Osteoblast (primary cell): ENCODE data around the gene PRR4. TPM values are rescaled to one million over a fixed set of nuclear protein-coding genes. Genes with fewer than 3 reads are reported as not detected.

Experiments
- DNase-seq: peaks from one replicate; pipeline ENCODE4 v3.0.0; 2011; ENCODE audit warnings: low spot score, mixed read lengths; ENCODE audit not compliant: insufficient read length; ENCODE audit errors: missing footprints
- H2AFZ ChIP-seq: 2 replicates; pipeline ENCODE4 v1.6.0; 2011; ENCODE audit warnings: mild to moderate bottlenecking, low read length
- H3K27ac ChIP-seq: 2 replicates; pipeline ENCODE4 v1.5.1; 2011; ENCODE audit warnings: mild to moderate bottlenecking, low read depth, low read length, moderate library complexity
- H3K27me3 ChIP-seq: 2 replicates; pipeline ENCODE4 v1.6.0; 2012; ENCODE audit warnings: mild to moderate bottlenecking, control low read depth, inconsistent platforms, low read length, moderate library complexity; ENCODE audit not compliant: insufficient read depth
- H3K36me3 ChIP-seq: 2 replicates; pipeline ENCODE4 v1.5.1; 2011; ENCODE audit warnings: mild to moderate bottlenecking, low read length, control low read depth, moderate library complexity; ENCODE audit not compliant: insufficient read depth
- H3K4me1 ChIP-seq: 2 replicates; pipeline ENCODE4 v1.5.1; 2011; ENCODE audit warnings: mild to moderate bottlenecking, low read length, control low read depth, moderate library complexity; ENCODE audit not compliant: insufficient read depth
- H3K4me2 ChIP-seq: 2 replicates; pipeline ENCODE4 v1.6.0; 2011; ENCODE audit warnings: mild to moderate bottlenecking, low read length; ENCODE audit not compliant: insufficient read depth
- H3K4me3 ChIP-seq: fragments of 200-600 bp; sonication (generic); 3 replicates; pipeline ENCODE4 v1.5.1; 2012; ENCODE audit warnings: mild to moderate bottlenecking, low read length, inconsistent platforms; ENCODE audit not compliant: insufficient read depth
- H3K79me2 ChIP-seq: 2 replicates; pipeline ENCODE4 v1.6.0; 2012; ENCODE audit warnings: mild to moderate bottlenecking, low read length, control low read depth, inconsistent platforms; ENCODE audit not compliant: insufficient read depth
- H3K9me3 ChIP-seq: 2 replicates; pipeline ENCODE4 v1.5.1; 2011; ENCODE audit warnings: low read depth, low read length, control low read depth
- H4K20me1 ChIP-seq: 2 replicates; pipeline ENCODE4 v1.6.0; 2012; ENCODE audit warnings: mild to moderate bottlenecking, low read length, control low read depth; ENCODE audit not compliant: insufficient read depth
- CTCF ChIP-seq: IDR thresholded peaks from 2 replicates; pipeline ENCODE4 v1.5.1; 2011; ENCODE audit warnings: mild to moderate bottlenecking, low read depth, low read length, moderate library complexity; ENCODE audit errors: extremely low read depth
- total RNA-seq: library from RNA; depleted of rRNA; stranded (reverse); fragments of >200 nt; gene quantifications from 2 replicates; pipeline ENCODE4 v1.2.3, GENCODE V29; 2012

The PRR4 gene
- 2.7 and 2.9 TPM in 2 replicates for total RNA-seq

GRCh38 chr12:10849425-10849878 lies at the start of gene PRR4:
Gene PRR4 (minus strand): TSS chr12:10849475. CDS start chr12:10849437, 38 bp downstream.
- H2AFZ ChIP-seq, result no peak within 1 kb of the TSS
- no peaks in the 10 kb centered on the region for H3K79me2 ChIP-seq
- no peak within 1 kb of the TSS for H3K4me2 ChIP-seq
- H3K27me3 ChIP-seq, result no peaks in the 10 kb centered on the region
- no peaks in the 10 kb centered on the region for H3K9me3 ChIP-seq
- H3K36me3 ChIP-seq, result no peaks in the 10 kb centered on the region
- no peak for DNase-seq
- peaks cover 8% of the 10 kb centered on the region for H4K20me1 ChIP-seq
- H3K4me1 ChIP-seq, result peaks cover 3% of the 10 kb centered on the region
- TF ChIP-seq CTCF, result no peak
- no peak within 1 kb of the TSS for H3K4me3 ChIP-seq
- H3K27ac ChIP-seq, result no peak within 1 kb of the TSS

GRCh38 chr12:10896854-10897253 lies 47.6 kb upstream of the PRR4 start:
- TF ChIP-seq CTCF, result no peak
- H3K27ac ChIP-seq, result no peak overlapping the region
- H3K36me3 ChIP-seq, result no peaks in the 10 kb centered on the region

GRCh38 chr12:10891937-10892336 lies 42.7 kb upstream of the PRR4 start:
- Histone ChIP-seq H3K79me2 (no peaks in the 10 kb centered on the region), H3K36me3 (no peaks in the 10 kb centered on the region), H3K4me2 (no peak overlapping the region), H3K27me3 (no peaks in the 10 kb centered on the region), H3K4me3 (no peak overlapping the region), H2AFZ (no peak overlapping the region), H3K9me3 (no peaks in the 10 kb centered on the region), H4K20me1 (no peaks in the 10 kb centered on the region), H3K4me1 (no peaks in the 10 kb centered on the region), H3K27ac (no peak overlapping the region)
- no peak for TF ChIP-seq CTCF
- no peak for DNase-seq

More at GRCh38 chr12:10896854-10897253, 47.6 kb upstream of the PRR4 start:
- DNase-seq, result no peak
- no peaks in the 10 kb centered on the region for H3K4me1 ChIP-seq
- no peak overlapping the region for H3K4me3 ChIP-seq
- H2AFZ ChIP-seq, result no peak overlapping the region
- no peaks in the 10 kb centered on the region for H3K79me2 ChIP-seq
- no peak overlapping the region for H3K4me2 ChIP-seq
- no peaks in the 10 kb centered on the region for H3K27me3 ChIP-seq
- no peaks in the 10 kb centered on the region for H3K9me3 ChIP-seq
- no peaks in the 10 kb centered on the region for H4K20me1 ChIP-seq

- TF ChIP-seq CTCF, result no peak
- H2AFZ ChIP-seq, result no peak overlapping the region
- H3K4me2 ChIP-seq, result no peak overlapping the region
- no peaks in the 10 kb centered on the region for H3K79me2 ChIP-seq
- no peak overlapping the region for H3K4me3 ChIP-seq
- H3K9me3 ChIP-seq, result no peaks in the 10 kb centered on the region
- no peak overlapping the region for H3K27ac ChIP-seq
- H4K20me1 ChIP-seq, result no peaks in the 10 kb centered on the region
- no peaks in the 10 kb centered on the region for H3K27me3 ChIP-seq
- no peaks in the 10 kb centered on the region for H3K4me1 ChIP-seq
- no peak for DNase-seq
- H3K36me3 ChIP-seq, result no peaks in the 10 kb centered on the region
Measured at GRCh38 chr12:10889226-10889625, 40.0 kb upstream of the PRR4 start.
